ENCODE data around the gene IGFBP2.

IGFBP2 gene

GRCh38 chr2:216615298-216616082, 17.7 kb upstream of the IGFBP2 start:
- DNase-seq (ENCODE audit: low read depth) = no peak

GRCh38 chr2:216616083-216616678, 17.0 kb upstream of the IGFBP2 start:
- DNase-seq (ENCODE audit: low read depth) = no peak

- DNase-seq (ENCODE audit: low read depth) = no peak
Measured at GRCh38 chr2:216617159-216617815, 15.9 kb upstream of the IGFBP2 start.

- DNase-seq (ENCODE audit: low read depth) = no peak
Measured at GRCh38 chr2:216618785-216619184, 14.4 kb upstream of the IGFBP2 start.

GRCh38 chr2:216619411-216620393, 13.5 kb upstream of the IGFBP2 start:
- DNase-seq (ENCODE audit: low read depth) = no peak

- no peak for DNase-seq (ENCODE audit: low read depth)
Measured at GRCh38 chr2:216620786-216621185, 12.4 kb upstream of the IGFBP2 start.

GRCh38 chr2:216621292-216621691, 11.9 kb upstream of the IGFBP2 start:
- no peak for DNase-seq (ENCODE audit: low read depth)

- no peak for DNase-seq (ENCODE audit: low read depth)
Measured at GRCh38 chr2:216622526-216622925, 10.7 kb upstream of the IGFBP2 start.

- no peak for DNase-seq (ENCODE audit: low read depth)
Measured at GRCh38 chr2:216624251-216624650, 9.0 kb upstream of the IGFBP2 start.

- no peak for DNase-seq (ENCODE audit: low read depth)
Measured at GRCh38 chr2:216626168-216626874, 6.9 kb upstream of the IGFBP2 start.

GRCh38 chr2:216626875-216627245, 6.4 kb upstream of the IGFBP2 start:
- no peak for DNase-seq (ENCODE audit: low read depth)

- no peak for DNase-seq (ENCODE audit: low read depth)
Measured at GRCh38 chr2:216629784-216630183, 3.4 kb upstream of the IGFBP2 start.

- no peak for DNase-seq (ENCODE audit: low read depth)
Measured at GRCh38 chr2:216632346-216632951, 771 bp upstream of the IGFBP2 start.

- no peak for DNase-seq (ENCODE audit: low read depth)
Measured at GRCh38 chr2:216633616-216634369, 573 bp downstream of the IGFBP2 start.

GRCh38 chr2:216634370-216635148, 1.3 kb downstream of the IGFBP2 start:
- DNase-seq (ENCODE audit: low read depth) = no peak

- DNase-seq (ENCODE audit: low read depth) = no peak
Measured at GRCh38 chr2:216635171-216635570, 2.0 kb downstream of the IGFBP2 start.

GRCh38 chr2:216635701-216636550, 2.7 kb downstream of the IGFBP2 start:
- DNase-seq (ENCODE audit: low read depth) = no peak

Data from activated T-helper 9 cell treated with anti-CD3 and anti-CD28 coated beads, Interleukin-2, amount 50 U/mL, for 16 hours (primary cell).